H1 (cell line): ENCODE results near the gene AGAP1. TPM values are rescaled to one million over a fixed set of nuclear protein-coding genes. Genes with fewer than 3 reads are reported as not detected.

Experiments
- CTCF ChIA-PET: fragments of 300-600 bp; sonication (Branson Sonifier 250); formaldehyde crosslinking; loops from one replicate; lab custom pipeline; 2021; ENCODE audit not compliant: partially characterized antibody; lab: Charles Lee
- POLR2A ChIA-PET: fragments of 300-600 bp; sonication (Branson Sonifier 250); formaldehyde crosslinking; loops from one replicate; lab custom pipeline; 2021; ENCODE audit warnings: inconsistent platforms; ENCODE audit not compliant: partially characterized antibody; lab: Charles Lee
- DNase-seq, 2 experiments: peaks; one replicate each; pipeline versions ENCODE4 v3.0.0 to v3.0.0-alpha.2; 2010 to 2022; ENCODE audit warnings: low spot score in 2 of 2, low read depth in 1 of 2, mixed read lengths in 1 of 2
- FAIRE-seq: peaks from 2 replicates; lab custom pipeline; 2011; peaks lifted over from hg19 to GRCh38; lab: Jason Lieb, UNC
- H2AFZ ChIP-seq: 2 replicates; pipeline ENCODE4 v1.8.1; 2012; ENCODE audit warnings: low read length, inconsistent platforms
- H2AK5ac ChIP-seq: 2 replicates; pipeline ENCODE4 v1.6.1; 2013; ENCODE audit warnings: low read depth, low read length
- H2BK120ac ChIP-seq: replicated peaks from 2 replicates; pipeline ENCODE3; 2013; ENCODE audit warnings: low read depth, low read length, inconsistent platforms
- H2BK12ac ChIP-seq: 2 replicates; pipeline ENCODE4 v1.6.1; 2013; ENCODE audit warnings: low read depth, low read length
- H2BK15ac ChIP-seq: 2 replicates; pipeline ENCODE4 v1.6.1; 2013; ENCODE audit warnings: low read length
- H2BK20ac ChIP-seq: 2 replicates; pipeline ENCODE4 v1.6.1; 2013; ENCODE audit warnings: low read length
- H2BK5ac ChIP-seq: 2 replicates; pipeline ENCODE4 v1.6.1; 2013; ENCODE audit warnings: low read depth, low read length
- H3K14ac ChIP-seq: 2 replicates; pipeline ENCODE4 v1.6.1; 2013; ENCODE audit warnings: inconsistent platforms; ENCODE audit not compliant: insufficient read length
- H3K18ac ChIP-seq: 2 replicates; pipeline ENCODE4 v1.6.1; 2013; ENCODE audit warnings: low read length; ENCODE audit errors: extremely low read depth
- H3K23ac ChIP-seq: 2 replicates; pipeline ENCODE4 v1.6.1; 2013; ENCODE audit warnings: inconsistent platforms; ENCODE audit not compliant: insufficient read length
- H3K23me2 ChIP-seq: 2 replicates; pipeline ENCODE4 v1.6.1; 2013; ENCODE audit warnings: low read depth, low read length
- H3K27ac ChIP-seq: 2 replicates; pipeline ENCODE4 v1.6.1; 2011; ENCODE audit warnings: low read depth, low read length, inconsistent platforms
- H3K27me3 ChIP-seq, 4 experiments: replicated peaks in 1 of 4; 1 replicate in 1 of 4; 2 replicates in 3 of 4; pipeline versions ENCODE4 v1.6.1 to v1.8.1; 2011 to 2013; ENCODE audit warnings: low read length in 3 of 4, mild to moderate bottlenecking in 3 of 4, inconsistent platforms in 2 of 4, mixed read lengths in 2 of 4, moderate library complexity in 1 of 4; ENCODE audit not compliant: control insufficient read depth in 3 of 4, insufficient read depth in 3 of 4; ENCODE audit errors: extremely low read depth in 1 of 4
- H3K36me3 ChIP-seq, 4 experiments: 2 replicates each; pipeline versions ENCODE4 v1.6.1 to v1.8.1; 2011 to 2013; ENCODE audit warnings: mild to moderate bottlenecking in 4 of 4, low read length in 3 of 4, moderate library complexity in 2 of 4, control low read depth in 1 of 4, inconsistent platforms in 1 of 4; ENCODE audit not compliant: insufficient read depth in 4 of 4, control insufficient read depth in 2 of 4
- H3K4ac ChIP-seq: replicated peaks from 2 replicates; pipeline ENCODE3; 2013; ENCODE audit warnings: low read length, low read depth, mixed read lengths, inconsistent platforms; ENCODE audit not compliant: insufficient read length
- H3K4me1 ChIP-seq, 4 experiments: replicated peaks in 1 of 4; 1 replicate in 1 of 4; 2 replicates in 3 of 4; pipeline versions ENCODE4 v1.6.1 to v1.8.1; 2011 to 2013; ENCODE audit warnings: low read length in 3 of 4, inconsistent platforms in 2 of 4, mixed read lengths in 1 of 4; ENCODE audit not compliant: insufficient read depth in 4 of 4, control insufficient read depth in 3 of 4
- H3K4me2 ChIP-seq, 2 experiments: 2 replicates each; pipeline versions ENCODE4 v1.6.1 to v1.8.1; 2011 to 2013; ENCODE audit warnings: low read depth in 2 of 2, low read length in 2 of 2, control low read depth in 1 of 2, inconsistent platforms in 1 of 2, mild to moderate bottlenecking in 1 of 2; ENCODE audit not compliant: insufficient read depth in 1 of 2
- H3K4me3 ChIP-seq, 4 experiments: fragments of 200-600, 300-600 bp in 1 of 4; sonication (generic), shearing (Covaris generic), sonication (Bioruptor Twin) in 1 of 4; 2 replicates each; pipeline versions ENCODE4 v1.5.1 to v1.8.1; 2011 to 2016; ENCODE audit warnings: low read length in 4 of 4, low read depth in 3 of 4, control low read depth in 2 of 4, inconsistent platforms in 2 of 4, mild to moderate bottlenecking in 2 of 4, mixed read lengths in 1 of 4, moderate library complexity in 1 of 4; ENCODE audit not compliant: insufficient read depth in 2 of 4; ENCODE audit errors: extremely low read depth in 1 of 4
- H3K56ac ChIP-seq: replicated peaks from 2 replicates; pipeline ENCODE3; 2013; ENCODE audit warnings: low read depth, mild to moderate bottlenecking, mixed read lengths, low read length, inconsistent platforms; ENCODE audit not compliant: insufficient read length
- H3K79me1 ChIP-seq: 2 replicates; pipeline ENCODE4 v1.6.1; 2013; ENCODE audit warnings: low read depth, low read length, control low read depth
- H3K79me2 ChIP-seq, 2 experiments: 2 replicates each; pipeline versions ENCODE4 v1.6.1 to v1.8.1; 2012 to 2013; ENCODE audit warnings: low read length in 2 of 2, mild to moderate bottlenecking in 2 of 2, inconsistent platforms in 1 of 2; ENCODE audit not compliant: insufficient read depth in 2 of 2, control insufficient read depth in 1 of 2
- H3K9ac ChIP-seq, 4 experiments: replicated peaks in 1 of 4; 1 replicate in 1 of 4; 2 replicates in 3 of 4; pipeline versions ENCODE4 v1.6.1 to v1.8.1; 2011 to 2013; ENCODE audit warnings: low read depth in 3 of 4, low read length in 3 of 4, control low read depth in 2 of 4, mild to moderate bottlenecking in 2 of 4, moderate library complexity in 2 of 4, inconsistent platforms in 1 of 4; ENCODE audit errors: extremely low read depth in 1 of 4
- H3K9me3 ChIP-seq, 2 experiments: 2 replicates each; pipeline versions ENCODE4 v1.6.1 to v1.8.1; 2012 to 2013; ENCODE audit warnings: mild to moderate bottlenecking in 2 of 2, moderate library complexity in 2 of 2, control low read depth in 1 of 2, inconsistent platforms in 1 of 2, low read depth in 1 of 2, low read length in 1 of 2, mixed read lengths in 1 of 2; ENCODE audit not compliant: insufficient read depth in 2 of 2
- H4K20me1 ChIP-seq, 2 experiments: replicated peaks in 1 of 2; 2 replicates each; pipeline versions ENCODE3 to v1.8.1; 2011 to 2013; ENCODE audit warnings: inconsistent platforms in 2 of 2, low read length in 2 of 2, mild to moderate bottlenecking in 1 of 2; ENCODE audit not compliant: insufficient read depth in 2 of 2, control insufficient read depth in 1 of 2
- H4K5ac ChIP-seq: 2 replicates; pipeline ENCODE4 v1.6.1; 2013; ENCODE audit warnings: low read length, low read depth, mixed read lengths, inconsistent platforms; ENCODE audit not compliant: insufficient read length
- H4K8ac ChIP-seq: 2 replicates; pipeline ENCODE4 v1.8.0; 2013; ENCODE audit warnings: mild to moderate bottlenecking, moderate library complexity, low read length, inconsistent platforms; ENCODE audit not compliant: insufficient read depth; ENCODE audit errors: extremely low read depth
- H4K91ac ChIP-seq: replicated peaks from 2 replicates; pipeline ENCODE3; 2013; ENCODE audit warnings: low read length, mixed read lengths, inconsistent platforms; ENCODE audit not compliant: insufficient read length
- KDM4A ChIP-seq: IDR thresholded peaks from one replicate; pipeline ENCODE4 v1.7.1; 2012; ENCODE audit warnings: low read depth, mild to moderate bottlenecking, moderate library complexity, low read length, inconsistent platforms; ENCODE audit not compliant: severe bottlenecking
- WGBS, 2 experiments: shearing (Covaris generic) in 1 of 2; methylation state at CpG; one replicate each; pipeline versions ENCODE4 v1.1.6 to v1.1.7; 2013 to 2015; ENCODE audit warnings: low lambda C conversion rate in 2 of 2, mixed read lengths in 2 of 2, inconsistent platforms in 1 of 2, low coverage in 1 of 2, missing lambda C conversion rate in 1 of 2; ENCODE audit not compliant: insufficient replicate concordance in 2 of 2, insufficient coverage in 1 of 2, insufficient read length in 1 of 2; ENCODE audit errors: extremely low coverage in 1 of 2, missing lambda C conversion rate in 1 of 2; 5-methylcytosine and 5-hydroxymethylcytosine counted together
- polyA plus RNA-seq, 7 experiments: library from polyadenylated mRNA; depleted of rRNA in 3 of 7; stranded (reverse) in 5 of 7; unstranded in 2 of 7; fragments of >200 nt in 5 of 7; fragments of 200-250 nt in 2 of 7; gene quantifications; 1 replicate in 5 of 7; 2 replicates in 1 of 7; 4 replicates in 1 of 7; pipeline versions ENCODE4 v1.2.1 to v1.2.3, GENCODE V29; 2011 to 2013; ENCODE audit warnings: missing spikeins in 2 of 7, mixed read lengths in 2 of 7
- total RNA-seq: library from RNA; stranded (reverse); fragmentation: NEBNext Ultra II Directional; extraction: Animal tissue kit (Norgen Biotek cat#: 25700); gene quantifications from 2 replicates; pipeline ENCODE4 v1.2.1, GENCODE V29; 2021

Gene AGAP1
- total and polyA plus RNA-seq, 2 of the 8 experiments (the other 6 are each of a cell fraction or from before 2014, with no cell fraction given), result 18.1 to 39.4 TPM

GRCh38 chr2:235725016-235725489 is 231.2 kb downstream of the AGAP1 start:
- Histone ChIP-seq H2BK5ac (no peak overlapping the region), H3K4me2 (no peak overlapping the region), H3K27ac (no peak overlapping the region), H3K14ac (no peak overlapping the region), H3K18ac (no peak overlapping the region), H4K20me1 (peaks cover 4 to 9% of the 10 kb centered on the region in 2 experiments), H2BK12ac (no peak overlapping the region), H3K36me3 (0 out of 8 replicates have a peak, but pooled peaks cover 0 to 3% (median 0%) of the 10 kb centered on the region in 4 experiments), H2BK120ac (no peak overlapping the region), H3K9ac (no peak overlapping the region), H3K4me3 (no peak overlapping the region), H2AFZ (no peak overlapping the region), H2BK15ac (no peak overlapping the region), H2BK20ac (no peak overlapping the region), H3K79me1 (peaks cover 4% of the 10 kb centered on the region; the same call in 1 of the 2 replicates), H4K8ac (no peak overlapping the region), H3K4ac (no peak overlapping the region), H4K91ac (no peak overlapping the region), H3K27me3 (no peaks in the 10 kb centered on the region), H3K9me3 (no peaks in the 10 kb centered on the region), H3K23ac (no peak overlapping the region), H3K4me1 (peaks cover 0 to 2% (median 0%) of the 10 kb centered on the region in 4 experiments; a peak in 1 of 7 replicates), H3K56ac (no peak overlapping the region), H2AK5ac (no peak overlapping the region; the same call in 1 of the 2 replicates), H4K5ac (no peak overlapping the region), H3K23me2 (no peaks in the 10 kb centered on the region), H3K79me2 (no peaks in the 10 kb centered on the region; a peak in 2 of 4 replicates)
- POLR2A ChIA-PET, result interaction anchor here (1.2 kb wide), 1 partner anchor 11 kb away, joined by 3 read pairs; no protein-coding TSS in a partner anchor
- CTCF ChIA-PET, result interaction anchor here (1.4 kb wide), 1 partner anchor 35 kb away, joined by 3 read pairs; no protein-coding TSS in a partner anchor
- FAIRE-seq (no peak), DNase-seq (no peak)
- no peak for TF ChIP-seq KDM4A
- WGBS, 2 experiments, result 88% methylated on average over 8 of the region's 8 CpGs; no CpG with 5 or more reads in 1 of the 2 experiments
